ENCODE data around the gene STIL. TPM values are rescaled to one million over a fixed set of nuclear protein-coding genes. Genes with fewer than 3 reads are reported as not detected.
"Not testable (repeated sequence)": the region's sequence is repeated elsewhere in the genome, so short reads cannot be mapped to it uniquely, and the experiment has no call there.

STIL gene
- total and polyA plus RNA-seq, 2 donors from 2014 or later = 0.28 to 2.5 TPM

DNA sequence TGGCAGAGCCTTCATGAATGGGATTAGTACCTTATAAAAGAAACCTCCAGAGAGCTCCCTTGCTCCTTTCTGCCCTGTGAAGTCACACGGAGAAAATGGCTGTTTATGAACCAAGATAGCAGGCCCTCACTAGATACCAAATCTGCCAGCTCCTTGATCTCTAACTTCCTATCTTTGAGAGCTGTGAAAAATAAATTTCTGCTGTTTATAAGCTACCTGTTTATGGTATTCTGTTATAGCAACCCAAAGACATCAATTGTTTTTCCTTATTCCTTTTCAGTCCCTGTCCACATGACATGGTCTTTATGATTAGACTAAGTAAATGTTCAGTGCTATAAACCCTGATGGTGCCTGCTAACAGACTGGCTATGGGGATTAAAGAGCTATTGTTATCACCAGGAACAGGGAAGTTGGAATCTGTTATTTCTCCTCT lies 9.7 kb upstream of the STIL start:
- Histone ChIP-seq H3K36me3 (ENCODE audit: control insufficient read depth in 2 of 3, insufficient read depth in 3 of 3, low read length in 3 of 3) (no peaks in the 10 kb centered on the region), H3K9me3 (ENCODE audit: control insufficient read depth in 2 of 3, insufficient read depth in 1 of 3, low read length in 3 of 3) (no peaks in the 10 kb centered on the region), H3K27me3 (ENCODE audit: control insufficient read depth, insufficient read depth, low read length) (no peaks in the 10 kb centered on the region), H3K27ac (ENCODE audit: low read depth in 2 of 2, low read length in 2 of 2) (no peak overlapping the region), H3K9ac (ENCODE audit: low read length in 3 of 3) (no peak overlapping the region), H3K4me1 (ENCODE audit: control insufficient read depth in 2 of 3, insufficient read depth in 2 of 3, low read depth in 1 of 3, low read length in 3 of 3) (no peaks in the 10 kb centered on the region), H3K4me3 (ENCODE audit: low read length in 3 of 3) (no peak overlapping the region)
- FAIRE-seq (no peak), DNase-seq (no peak)
- TF ChIP-seq, protein P1, sequence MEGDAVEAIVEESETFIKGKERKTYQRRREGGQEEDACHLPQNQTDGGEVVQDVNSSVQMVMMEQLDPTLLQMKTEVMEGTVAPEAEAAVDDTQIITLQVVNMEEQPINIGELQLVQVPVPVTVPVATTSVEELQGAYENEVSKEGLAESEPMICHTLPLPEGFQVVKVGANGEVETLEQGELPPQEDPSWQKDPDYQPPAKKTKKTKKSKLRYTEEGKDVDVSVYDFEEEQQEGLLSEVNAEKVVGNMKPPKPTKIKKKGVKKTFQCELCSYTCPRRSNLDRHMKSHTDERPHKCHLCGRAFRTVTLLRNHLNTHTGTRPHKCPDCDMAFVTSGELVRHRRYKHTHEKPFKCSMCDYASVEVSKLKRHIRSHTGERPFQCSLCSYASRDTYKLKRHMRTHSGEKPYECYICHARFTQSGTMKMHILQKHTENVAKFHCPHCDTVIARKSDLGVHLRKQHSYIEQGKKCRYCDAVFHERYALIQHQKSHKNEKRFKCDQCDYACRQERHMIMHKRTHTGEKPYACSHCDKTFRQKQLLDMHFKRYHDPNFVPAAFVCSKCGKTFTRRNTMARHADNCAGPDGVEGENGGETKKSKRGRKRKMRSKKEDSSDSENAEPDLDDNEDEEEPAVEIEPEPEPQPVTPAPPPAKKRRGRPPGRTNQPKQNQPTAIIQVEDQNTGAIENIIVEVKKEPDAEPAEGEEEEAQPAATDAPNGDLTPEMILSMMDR (IDR thresholded peaks at IDR 0.05; ENCODE audit: borderline replicate concordance, extremely low read depth, insufficient read depth) = no peak
- intact Hi-C loops (cut with DNase I) = no loop called here

DNA sequence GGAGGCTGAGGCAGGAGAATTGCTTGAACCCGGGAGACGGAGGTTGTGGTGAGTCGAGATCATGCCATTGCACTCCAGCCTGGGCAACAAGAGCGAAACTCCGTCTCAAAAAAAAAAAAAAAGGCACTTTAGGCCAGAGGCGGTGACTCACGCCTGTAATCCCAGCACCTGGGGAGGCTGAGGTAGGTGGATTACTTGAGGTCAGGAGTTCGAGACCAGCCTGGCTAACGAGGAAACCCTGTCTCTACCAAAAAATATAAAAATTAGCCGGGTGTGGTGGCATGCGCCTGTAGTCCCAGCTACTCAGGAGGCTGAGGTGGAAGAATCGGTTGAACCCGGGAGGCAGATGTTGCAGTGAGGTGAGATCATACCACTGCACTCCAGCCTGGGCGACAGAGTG lies 6.0 kb upstream of the STIL start:
- H3K27ac ChIP-seq (ENCODE audit: low read depth in 2 of 2, low read length in 2 of 2); H3K9ac ChIP-seq (ENCODE audit: low read length in 3 of 3); H3K27me3 ChIP-seq (ENCODE audit: control insufficient read depth, insufficient read depth, low read length); DNase-seq; H3K4me1 ChIP-seq (ENCODE audit: control insufficient read depth in 2 of 3, insufficient read depth in 2 of 3, low read depth in 1 of 3, low read length in 3 of 3); H3K4me3 ChIP-seq (ENCODE audit: low read length in 3 of 3); intact Hi-C loops (cut with DNase I); FAIRE-seq; H3K9me3 ChIP-seq (ENCODE audit: control insufficient read depth in 2 of 3, insufficient read depth in 1 of 3, low read length in 3 of 3); H3K36me3 ChIP-seq (ENCODE audit: control insufficient read depth in 2 of 3, insufficient read depth in 3 of 3, low read length in 3 of 3): not testable (repeated sequence)

DNA sequence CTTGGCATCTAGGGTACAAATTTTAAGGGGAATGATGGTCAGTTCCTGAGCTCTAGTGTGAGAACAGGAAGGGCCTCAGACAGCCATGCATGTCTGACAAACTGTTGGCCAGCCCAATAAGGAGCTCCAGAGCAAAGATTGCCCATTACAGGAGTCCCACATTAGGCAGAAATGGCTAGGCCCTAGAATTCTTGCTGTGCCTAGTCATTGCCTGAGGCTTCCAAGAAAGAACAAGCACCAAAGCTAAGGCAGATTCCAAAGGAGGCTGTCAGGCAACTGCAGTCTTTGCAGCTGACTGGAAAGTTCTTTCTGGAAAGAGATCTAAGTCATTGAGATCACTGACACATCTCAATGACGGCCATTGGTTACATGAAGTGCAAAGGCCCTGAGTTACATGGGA lies 3.9 kb upstream of the STIL start:
- TF ChIP-seq, protein P1 (IDR thresholded peaks at IDR 0.05; ENCODE audit: borderline replicate concordance, extremely low read depth, insufficient read depth) = no peak
- Histone ChIP-seq H3K9ac (ENCODE audit: low read length in 3 of 3) (no peak overlapping the region), H3K27me3 (ENCODE audit: control insufficient read depth, insufficient read depth, low read length) (no peaks in the 10 kb centered on the region), H3K4me1 (ENCODE audit: control insufficient read depth in 2 of 3, insufficient read depth in 2 of 3, low read depth in 1 of 3, low read length in 3 of 3) (peaks cover 0 to 4% (median 3%) of the 10 kb centered on the region in 3 donors), H3K36me3 (ENCODE audit: control insufficient read depth in 2 of 3, insufficient read depth in 3 of 3, low read length in 3 of 3) (no peaks in the 10 kb centered on the region), H3K9me3 (ENCODE audit: control insufficient read depth in 2 of 3, insufficient read depth in 1 of 3, low read length in 3 of 3) (no peaks in the 10 kb centered on the region), H3K27ac (ENCODE audit: low read depth in 2 of 2, low read length in 2 of 2) (no peak overlapping the region), H3K4me3 (ENCODE audit: low read length in 3 of 3) (no peak overlapping the region)
- no peak for DNase-seq
- FAIRE-seq = no peak
- intact Hi-C loops (cut with DNase I) = no loop called here

DNA sequence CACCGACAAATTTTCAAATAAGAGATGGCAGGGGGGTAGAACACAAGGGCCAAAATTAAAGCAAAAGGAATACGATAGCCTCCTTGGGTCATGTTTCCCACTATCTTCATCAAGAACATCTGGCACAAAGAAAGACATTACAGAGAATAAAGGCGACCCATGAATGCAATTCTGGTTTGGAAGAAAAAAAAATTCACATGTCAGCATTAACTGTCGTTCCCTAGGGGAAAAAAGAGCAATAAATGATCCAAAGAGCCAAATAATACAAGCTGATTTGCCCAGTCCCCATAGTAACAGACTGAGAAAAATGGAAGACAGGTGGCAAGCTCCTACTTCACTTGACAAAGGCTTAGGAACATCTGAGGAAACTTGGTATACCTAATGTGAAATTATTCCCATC lies 4.5 kb downstream of the STIL start:
- intact Hi-C loops (cut with DNase I) = no loop called here
- DNase-seq = no peak
- Histone ChIP-seq H3K4me1 (ENCODE audit: control insufficient read depth in 2 of 3, insufficient read depth in 2 of 3, low read depth in 1 of 3, low read length in 3 of 3) (peaks cover 0 to 4% (median 3%) of the 10 kb centered on the region in 3 donors), H3K9ac (ENCODE audit: low read length in 3 of 3) (no peak overlapping the region), H3K27ac (ENCODE audit: low read depth in 2 of 2, low read length in 2 of 2) (no peak overlapping the region), H3K27me3 (ENCODE audit: control insufficient read depth, insufficient read depth, low read length) (no peaks in the 10 kb centered on the region), H3K36me3 (ENCODE audit: control insufficient read depth in 2 of 3, insufficient read depth in 3 of 3, low read length in 3 of 3) (no peaks in the 10 kb centered on the region), H3K4me3 (ENCODE audit: low read length in 3 of 3) (no peak overlapping the region), H3K9me3 (ENCODE audit: control insufficient read depth in 2 of 3, insufficient read depth in 1 of 3, low read length in 3 of 3) (no peaks in the 10 kb centered on the region)
- TF ChIP-seq, protein P1 (IDR thresholded peaks at IDR 0.05; ENCODE audit: borderline replicate concordance, extremely low read depth, insufficient read depth) = no peak
- no peak for FAIRE-seq

Data from kidney (tissue), 14 donors.